GM18508 (cell line): Measurements from ENCODE around the gene APOBEC4.

Source experiments
- ATAC-seq: cut with Tn5 transposase; IDR thresholded peaks from one replicate; pipeline ENCODE4 v1.9.1; 2021; ENCODE audit warnings: moderate number of reproducible peaks; ENCODE audit not compliant: insufficient read depth, unreplicated experiment

Gene APOBEC4

DNA sequence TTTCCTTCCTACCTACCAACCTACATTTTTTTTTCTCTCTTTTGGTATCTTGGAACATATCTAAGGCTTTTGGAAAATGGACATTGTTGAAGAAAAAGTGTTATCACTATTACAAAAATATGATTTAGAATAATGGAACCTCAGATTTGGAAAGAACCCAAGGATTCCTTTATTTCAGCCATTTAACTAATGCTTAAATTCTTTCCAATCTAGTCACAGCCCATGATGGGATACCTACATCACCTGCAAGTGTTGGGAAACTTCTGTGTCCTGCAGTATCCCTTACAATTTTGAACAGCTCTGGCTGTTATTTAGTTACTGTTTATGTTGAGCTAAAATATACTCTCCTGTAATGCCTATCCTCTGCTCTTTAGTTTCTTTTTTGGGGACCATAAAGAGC, 22.3 kb upstream of the APOBEC4 start:
- ATAC-seq, result no peak

DNA sequence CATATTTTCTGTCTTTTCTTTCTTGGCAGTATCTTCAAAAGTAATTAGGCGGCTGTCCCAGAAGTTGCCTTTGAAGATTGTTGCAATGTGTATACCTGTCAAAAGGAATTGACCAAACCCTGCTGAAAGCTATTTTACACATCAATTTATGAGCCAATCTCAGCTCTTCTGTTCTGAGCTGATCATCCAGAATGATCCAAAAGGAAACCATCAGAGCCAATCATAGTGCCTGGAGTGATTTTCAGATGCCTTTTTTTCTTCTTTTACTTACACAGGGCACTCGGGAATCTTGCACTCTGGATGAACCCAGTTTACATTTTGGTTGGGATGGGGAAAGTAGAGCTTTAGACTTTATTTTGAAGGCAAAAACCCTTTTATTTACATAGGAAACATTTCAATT, 21.8 kb upstream of the APOBEC4 start:
- ATAC-seq, result no peak

DNA sequence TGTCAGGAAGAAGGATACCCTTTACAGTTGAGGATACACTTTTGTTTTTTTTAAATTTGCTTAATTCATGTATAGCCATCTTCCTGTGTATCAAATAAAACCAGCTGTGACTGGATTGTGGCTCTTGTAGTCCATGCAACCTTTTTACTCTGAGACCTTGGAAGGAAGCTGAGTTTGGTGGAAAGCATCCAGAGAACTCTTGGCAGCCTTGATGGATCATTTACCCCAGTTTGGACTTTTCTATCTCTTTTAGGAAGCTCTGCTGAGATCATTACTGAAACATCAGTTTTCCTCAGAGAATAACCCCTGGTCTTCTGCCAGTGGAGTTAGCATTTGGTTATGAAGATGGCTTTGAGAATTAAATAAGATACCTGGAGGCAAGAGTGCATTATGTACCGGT, 21.2 kb upstream of the APOBEC4 start:
- ATAC-seq, result no peak

DNA sequence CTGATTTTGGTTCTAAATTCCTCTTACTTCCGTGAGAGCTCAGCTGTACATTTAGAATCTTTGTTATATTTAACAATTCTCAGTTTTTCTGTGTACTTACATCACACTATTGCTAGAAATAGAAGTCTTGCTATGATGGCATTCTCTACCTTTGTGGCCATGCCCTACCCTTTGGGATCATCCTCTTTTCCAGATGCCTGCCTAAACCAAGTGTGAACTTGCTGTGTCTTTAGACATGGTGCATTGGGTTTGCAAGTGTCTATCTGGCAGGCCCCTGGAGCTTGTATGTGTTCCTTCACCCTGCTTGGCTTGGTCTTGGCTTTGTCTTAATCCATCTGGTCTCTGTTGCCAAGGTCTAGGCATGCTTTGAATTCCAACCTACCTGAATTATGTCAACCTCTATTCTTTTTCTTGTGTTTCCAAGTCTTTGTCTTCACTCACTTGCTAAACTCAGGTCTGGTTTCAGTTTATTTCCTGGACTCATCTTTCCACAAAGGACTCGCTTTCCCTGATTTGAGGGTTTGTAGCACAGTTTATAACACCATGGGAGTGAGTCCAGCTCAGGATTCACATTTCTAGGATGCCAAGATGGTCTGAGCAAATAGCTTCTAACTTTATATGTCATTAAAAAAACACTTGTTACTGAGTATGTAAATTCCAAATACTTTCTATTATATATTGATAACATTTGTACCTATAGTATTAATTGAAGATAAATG, 20.6 kb upstream of the APOBEC4 start:
- ATAC-seq, result no peak

DNA sequence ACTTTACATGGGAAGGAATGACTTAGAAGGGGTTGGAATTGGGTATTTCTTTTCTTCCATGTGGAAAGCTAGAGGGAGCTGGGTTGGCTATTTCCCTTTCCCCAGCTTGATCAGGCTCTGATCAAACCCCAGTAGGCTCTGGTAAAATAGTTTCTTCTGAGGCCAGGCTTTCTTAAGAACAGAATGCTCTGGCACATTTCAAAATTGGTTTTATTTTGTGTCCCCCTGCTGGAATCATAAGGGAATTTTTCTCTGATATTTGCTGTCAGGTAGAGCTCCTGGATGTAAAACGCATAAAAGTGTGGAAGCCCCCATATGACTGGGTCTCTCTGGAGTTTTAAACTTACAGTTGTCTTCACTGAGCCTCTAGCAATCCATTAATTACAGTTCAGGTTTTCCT, 17.1 kb upstream of the APOBEC4 start:
- ATAC-seq, result no peak

DNA sequence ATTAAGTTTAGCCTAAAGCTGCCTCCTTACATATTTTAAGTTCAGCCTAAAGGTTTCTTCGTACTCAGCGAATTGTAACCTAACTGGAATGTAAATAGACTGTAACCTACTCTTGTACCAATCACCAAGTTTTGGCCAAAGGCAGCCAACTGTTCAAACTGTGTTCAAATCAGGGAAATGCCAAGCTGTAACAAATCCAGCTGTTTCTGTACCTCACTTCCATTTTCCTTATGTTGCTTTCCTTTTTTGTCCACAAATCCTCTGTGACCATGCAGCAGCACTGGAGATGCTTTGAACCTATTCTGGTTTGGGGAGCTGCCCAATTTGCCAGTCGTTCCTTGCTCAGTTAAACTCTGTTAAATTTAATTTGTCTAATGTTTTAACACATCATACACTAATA, 3.2 kb upstream of the APOBEC4 start:
- no peak for ATAC-seq

DNA sequence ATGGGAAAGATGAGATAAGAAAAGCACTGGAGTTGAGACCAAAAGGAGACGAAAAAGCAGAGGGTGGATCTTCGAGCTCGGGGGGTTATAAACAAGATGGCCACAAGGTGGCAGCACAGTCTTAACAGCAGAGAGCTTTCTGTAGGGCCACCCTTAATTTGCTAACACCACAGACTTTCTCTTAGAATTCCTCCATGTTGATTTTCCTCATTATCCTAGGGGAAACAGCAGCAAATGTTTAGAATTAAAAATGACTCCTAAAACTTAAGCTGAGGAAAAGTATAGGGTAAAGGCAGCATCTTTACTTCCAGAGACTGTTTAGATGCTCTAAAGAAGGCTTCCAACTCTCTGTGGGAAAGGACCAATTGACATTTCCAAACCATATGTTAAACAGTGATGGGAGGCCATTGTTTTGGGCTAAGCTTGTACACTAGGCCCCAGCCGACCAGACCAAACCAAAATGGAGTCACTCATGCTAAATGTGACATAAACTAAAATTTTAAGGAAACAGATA, 2.5 kb upstream of the APOBEC4 start:
- peak; percentile 60 for ATAC-seq

DNA sequence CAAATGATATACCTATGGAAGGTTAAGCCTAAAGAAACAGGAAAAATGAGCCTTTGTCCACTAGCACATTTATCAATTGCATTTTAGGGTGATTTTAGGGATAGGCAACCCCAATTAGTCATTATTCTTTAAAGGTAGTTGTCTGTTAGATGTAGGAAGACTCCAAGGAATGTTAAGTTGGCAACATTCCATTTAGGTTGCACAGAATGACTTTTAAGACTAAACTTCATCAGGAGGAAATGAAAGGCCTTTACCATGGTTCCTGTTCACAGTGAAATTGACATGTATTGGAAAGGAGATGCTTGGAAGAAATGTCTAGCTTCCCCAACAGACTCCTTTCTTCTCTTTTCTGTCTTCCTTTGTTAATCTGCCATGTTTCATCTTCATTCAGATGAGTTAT, 1.6 kb upstream of the APOBEC4 start:
- ATAC-seq, result no peak

DNA sequence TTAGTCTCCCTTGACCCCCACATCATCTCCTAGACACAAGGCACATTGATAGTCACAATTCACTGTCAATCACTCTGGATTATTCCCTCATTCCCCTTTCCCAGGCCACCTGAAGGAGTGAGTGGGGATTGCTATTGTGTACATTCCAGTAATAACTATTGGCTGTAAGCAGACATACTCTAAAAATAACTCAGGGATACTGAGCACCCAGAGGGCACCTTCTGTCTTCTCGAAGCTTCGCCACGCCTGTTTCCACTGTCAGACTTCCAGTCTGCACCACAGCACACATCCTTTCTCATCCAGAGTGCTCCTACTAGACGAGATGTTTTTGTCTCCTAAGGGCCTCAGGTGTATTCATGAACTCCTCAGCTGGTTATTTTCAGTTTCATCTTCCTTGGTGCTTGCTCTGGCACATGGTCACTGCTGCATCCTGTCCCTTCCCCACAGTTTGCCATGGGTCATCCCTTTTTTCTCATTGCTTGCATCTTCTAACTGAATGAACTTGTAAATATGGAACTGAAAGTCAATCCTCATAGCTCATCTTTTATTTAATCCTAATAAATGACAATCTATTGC, 848 bp upstream of the APOBEC4 start:
- ATAC-seq, result no peak

DNA sequence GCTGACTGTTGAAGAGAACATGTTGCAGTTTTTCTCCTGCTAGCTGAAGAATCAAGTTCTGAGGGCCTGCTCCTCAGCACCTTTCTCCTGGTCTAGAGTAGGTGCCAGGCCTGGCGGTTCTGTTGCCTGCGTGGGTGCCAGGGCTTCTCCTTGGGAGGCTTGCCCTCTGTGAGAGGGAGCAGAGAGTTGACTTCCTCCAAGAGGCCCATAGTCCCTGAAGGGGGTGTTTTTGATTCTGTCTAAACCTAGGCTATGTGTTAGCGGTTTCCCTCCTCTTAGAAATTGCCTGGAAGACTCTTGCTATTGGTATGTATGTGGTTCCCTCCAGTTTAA, 312 bp upstream of the APOBEC4 start:
- no peak for ATAC-seq

DNA sequence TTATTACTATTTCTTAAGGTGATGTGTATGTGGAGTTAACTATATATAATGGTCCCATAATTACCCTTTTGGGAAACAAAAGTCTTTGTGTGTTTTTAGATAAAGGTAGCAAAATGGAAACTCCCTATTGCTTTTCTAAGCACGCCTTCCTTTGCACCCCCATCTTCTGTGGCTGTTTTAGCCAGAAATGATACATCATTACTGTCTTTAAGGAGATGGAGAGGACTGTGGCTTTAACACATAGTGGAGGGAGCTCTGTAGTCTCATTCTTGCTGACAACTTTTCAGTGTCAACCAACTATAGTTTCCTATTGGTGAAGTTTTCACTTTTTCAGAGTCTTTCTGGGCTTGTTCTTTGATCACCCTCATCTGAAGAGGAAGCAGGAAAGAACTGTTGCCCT, 1.0 kb downstream of the APOBEC4 start:
- ATAC-seq, result no peak

DNA sequence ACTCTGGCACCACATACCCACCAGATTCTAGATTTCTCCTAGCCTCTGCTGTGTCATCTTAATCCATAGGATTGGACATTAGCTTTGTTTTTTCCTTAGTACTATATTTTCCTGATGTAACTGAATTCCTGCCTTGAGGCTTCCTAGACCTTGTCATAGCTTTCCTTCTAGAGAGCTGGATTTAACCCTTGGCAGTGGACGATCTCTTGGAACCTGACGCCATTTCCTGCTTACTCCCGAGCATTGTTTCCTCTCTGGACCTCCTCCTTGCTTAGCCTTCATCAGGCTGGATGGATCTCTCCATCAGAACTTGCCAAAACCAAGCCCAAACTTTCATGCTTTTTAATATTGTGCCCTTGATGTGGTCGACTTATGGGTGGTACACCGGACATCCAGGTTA, 1.5 kb downstream of the APOBEC4 start:
- ATAC-seq, result no peak

DNA sequence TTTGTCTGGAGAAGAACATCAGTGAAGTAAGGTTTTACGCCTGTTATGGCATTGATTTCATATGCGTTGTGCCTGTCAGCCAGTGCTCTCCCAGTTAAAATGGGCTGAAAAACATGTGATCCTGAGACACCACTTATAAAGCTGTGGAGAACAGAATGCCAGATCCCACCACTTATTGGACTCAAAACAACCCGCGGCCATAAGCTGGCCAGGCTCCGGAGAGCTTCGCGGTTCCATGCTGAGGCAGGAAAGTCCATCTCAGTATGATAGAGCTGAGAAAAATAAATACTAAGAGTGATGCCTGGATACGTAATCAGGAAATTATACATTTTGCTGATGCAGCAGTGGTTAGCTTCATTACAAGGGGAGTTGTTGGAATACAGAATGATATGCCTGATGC, 5.1 kb downstream of the APOBEC4 start:
- no peak for ATAC-seq

DNA sequence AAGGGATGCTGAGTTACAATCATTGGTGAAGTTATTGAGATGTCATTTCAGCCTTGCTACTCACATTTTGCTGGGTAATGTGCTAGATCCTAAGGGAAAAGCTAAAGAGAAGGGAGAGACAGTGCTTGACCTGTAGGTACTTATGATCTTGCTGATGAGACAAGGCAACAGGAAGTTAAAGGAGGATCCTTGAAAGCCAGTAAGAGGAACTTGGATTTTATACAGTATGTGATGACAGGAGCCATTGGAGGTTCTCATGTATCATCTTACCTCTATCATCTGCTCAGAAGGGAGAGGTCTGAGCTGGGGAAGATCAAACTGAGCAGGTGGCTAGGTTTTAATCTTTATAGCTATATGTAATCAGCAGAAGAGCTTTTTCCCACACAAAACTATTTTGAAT, 6.3 kb downstream of the APOBEC4 start:
- no peak for ATAC-seq

DNA sequence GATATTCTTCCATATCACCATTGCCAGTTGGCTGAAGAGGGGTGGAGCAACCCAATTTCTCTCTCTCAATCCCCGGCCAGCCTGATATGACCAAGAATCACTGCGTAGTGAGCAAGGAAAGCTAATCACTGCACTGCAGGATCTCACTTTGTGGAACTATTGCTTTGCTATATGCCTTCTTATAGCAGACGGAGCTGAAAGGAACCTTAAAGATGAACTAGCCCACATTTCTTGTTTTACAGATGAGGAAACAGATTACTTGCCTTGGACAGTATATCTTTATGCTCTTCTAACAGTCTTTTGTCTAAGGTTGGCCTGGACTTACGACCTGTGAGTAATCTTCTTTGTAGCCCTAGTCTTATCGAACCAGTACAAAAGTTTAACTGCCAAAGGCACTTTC, 7.6 kb downstream of the APOBEC4 start:
- ATAC-seq, result no peak

DNA sequence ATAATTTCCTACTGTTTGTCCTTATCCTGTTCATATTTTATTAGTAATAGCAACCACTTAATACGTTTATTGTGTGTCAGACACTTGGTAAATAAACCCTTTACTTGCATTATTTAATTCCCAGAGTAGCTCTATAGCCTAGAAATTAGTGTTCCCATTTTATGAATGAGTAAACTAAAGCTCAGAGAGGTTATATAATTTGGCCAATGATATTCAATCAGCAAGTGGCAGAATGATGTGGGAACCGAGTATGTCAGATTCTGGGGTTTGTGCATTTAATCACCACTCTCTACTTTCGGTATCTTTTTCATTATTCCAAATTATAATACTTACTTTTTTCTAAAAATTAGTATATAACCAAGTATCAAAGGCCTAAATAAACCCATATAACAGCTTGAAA, 10.9 kb downstream of the APOBEC4 start:
- no peak for ATAC-seq

DNA sequence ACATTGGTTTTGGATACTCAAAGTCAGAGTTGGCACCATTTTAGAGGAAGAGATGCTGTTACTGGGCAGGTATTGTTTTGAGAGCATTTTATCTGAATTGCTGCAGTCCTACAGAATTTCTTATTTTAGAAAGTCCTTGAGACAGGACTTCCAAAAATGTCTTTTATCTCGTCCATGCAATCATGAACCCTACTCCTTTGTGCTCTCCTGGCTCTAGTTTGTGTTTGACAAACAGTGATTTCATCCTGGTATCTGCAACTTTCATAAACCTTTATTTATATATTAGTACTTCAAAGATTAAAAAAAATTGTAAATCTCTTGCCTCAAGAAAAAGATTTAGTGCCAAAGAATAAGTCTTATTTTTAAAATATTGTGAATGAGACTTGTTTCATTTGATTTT, 12.9 kb downstream of the APOBEC4 start:
- ATAC-seq, result no peak

DNA sequence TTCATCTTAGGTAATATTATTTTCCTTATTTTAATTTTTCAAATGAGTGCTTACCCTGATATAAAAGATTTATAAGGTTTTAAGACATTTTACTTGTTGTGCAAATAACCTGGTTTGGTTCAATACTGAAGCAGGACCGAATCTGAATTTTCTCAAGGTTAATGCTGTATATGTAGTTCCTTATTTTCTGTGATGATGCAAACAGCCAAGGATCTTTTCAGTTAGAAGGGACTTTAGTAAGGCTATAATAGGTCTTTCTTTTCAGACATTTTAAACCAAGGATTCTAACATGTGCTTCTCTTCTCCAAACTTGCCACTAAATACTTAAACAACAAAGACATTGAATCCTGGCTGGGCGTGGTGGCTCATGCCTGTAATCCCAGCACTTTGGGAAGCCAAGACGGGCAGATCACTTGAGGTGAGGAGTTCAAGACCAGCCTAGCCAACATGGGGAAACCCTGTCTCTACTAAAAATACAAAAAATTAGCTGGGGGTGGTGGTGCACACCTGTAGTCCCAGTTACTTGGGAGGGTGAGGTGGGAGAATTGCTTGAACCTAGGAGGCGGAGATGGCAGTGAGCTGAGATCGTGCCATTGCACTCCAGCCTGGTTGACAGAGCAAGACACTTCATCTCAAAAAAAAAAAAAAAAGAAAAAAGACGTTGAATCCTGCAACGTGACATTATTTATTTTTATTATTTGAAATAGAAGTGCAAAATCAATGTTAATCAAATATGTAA, 14.3 kb downstream of the APOBEC4 start:
- ATAC-seq, result no peak

DNA sequence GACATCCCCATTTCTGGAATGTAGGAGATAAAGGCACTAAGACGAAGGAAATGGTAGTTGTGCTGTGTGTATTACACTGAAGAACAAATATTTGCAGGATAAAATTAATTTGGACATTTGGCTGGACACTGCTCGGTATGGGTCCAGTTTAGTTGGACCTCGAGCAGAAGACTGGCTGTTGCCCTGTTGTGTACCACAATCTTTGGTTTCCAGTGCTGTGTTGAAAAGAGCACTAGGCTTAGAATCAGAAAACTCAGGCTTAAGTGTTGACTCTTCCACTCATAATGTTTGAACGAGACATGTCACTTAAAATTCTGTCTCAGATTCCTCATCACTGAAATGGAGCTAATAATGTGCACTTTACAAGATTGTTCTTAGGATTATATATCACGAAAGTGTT, 16.3 kb downstream of the APOBEC4 start:
- ATAC-seq, result no peak

DNA sequence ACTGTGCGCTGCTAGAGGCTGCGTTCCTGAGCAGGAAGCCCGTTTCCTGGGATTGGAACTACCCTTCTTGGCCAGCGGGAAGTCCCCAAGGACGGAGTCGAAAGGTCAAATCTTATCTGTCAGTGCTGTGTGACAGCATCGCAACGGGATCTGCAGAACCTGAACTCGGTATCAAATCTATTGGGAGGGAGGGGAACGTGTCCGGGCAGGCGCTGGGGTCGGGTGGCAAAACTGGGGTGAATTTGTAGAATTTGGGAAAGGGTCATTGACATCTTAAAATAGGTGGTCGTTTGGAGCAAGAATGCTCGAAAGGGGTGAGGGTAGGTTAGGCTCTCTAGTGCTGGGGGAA, 16.8 kb downstream of the APOBEC4 start:
- ATAC-seq, result no peak

DNA sequence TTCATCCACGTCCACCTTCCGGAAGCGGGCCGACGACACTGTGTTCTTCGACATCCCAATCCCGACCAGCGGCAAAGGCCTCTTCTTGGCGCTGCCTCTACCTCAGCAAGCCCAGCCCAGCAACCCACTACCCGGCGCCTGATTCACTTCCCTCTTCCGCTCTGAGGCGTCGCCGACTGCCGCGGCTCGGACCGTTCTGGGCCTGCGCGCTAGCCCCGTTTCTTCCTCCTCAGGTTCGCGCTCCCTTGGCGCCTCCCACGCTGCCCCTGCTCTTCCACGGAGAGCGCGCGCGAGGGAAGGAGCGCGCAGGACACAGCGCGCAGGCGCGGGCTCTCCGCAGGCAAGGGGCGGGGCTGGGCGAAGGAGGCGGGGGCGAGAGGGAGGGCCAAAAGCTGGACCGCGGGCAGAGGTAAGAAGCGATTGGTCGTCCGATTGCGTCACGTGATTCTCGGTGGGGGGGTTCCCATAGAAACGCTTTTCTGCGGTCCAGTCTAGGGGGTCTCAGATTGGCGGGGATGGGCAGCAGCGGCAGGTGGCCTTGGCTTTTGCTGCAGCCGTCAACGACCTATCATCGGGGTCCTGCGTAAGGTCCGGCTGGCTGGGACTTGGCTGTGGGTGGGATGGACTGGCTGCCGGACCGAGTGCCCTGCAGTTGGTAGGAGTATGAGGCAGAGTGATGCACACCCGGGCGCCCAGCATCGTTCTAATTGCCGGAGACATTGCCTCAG, 17.3 kb downstream of the APOBEC4 start, which contains the start of gene ARPC5:
Gene ARPC5, minus strand, starts transcription at position 178 of the 728 bp plus-strand sequence. Its CDS starts 124 bp downstream, at position 54.
- ATAC-seq, result peak; percentile 42
